SH-SY5Y (cell line): ENCODE measurements around the gene MED4.

Experiments
- GATA2 ChIP-seq: IDR thresholded peaks from 2 replicates; pipeline ENCODE4 v1.6.1; 2011; ENCODE audit warnings: mild to moderate bottlenecking, low read depth, low read length
- GATA3 ChIP-seq: IDR thresholded peaks from 2 replicates; pipeline ENCODE4 v1.6.1; 2011; ENCODE audit warnings: low read depth, mild to moderate bottlenecking, low read length, moderate library complexity

DNA sequence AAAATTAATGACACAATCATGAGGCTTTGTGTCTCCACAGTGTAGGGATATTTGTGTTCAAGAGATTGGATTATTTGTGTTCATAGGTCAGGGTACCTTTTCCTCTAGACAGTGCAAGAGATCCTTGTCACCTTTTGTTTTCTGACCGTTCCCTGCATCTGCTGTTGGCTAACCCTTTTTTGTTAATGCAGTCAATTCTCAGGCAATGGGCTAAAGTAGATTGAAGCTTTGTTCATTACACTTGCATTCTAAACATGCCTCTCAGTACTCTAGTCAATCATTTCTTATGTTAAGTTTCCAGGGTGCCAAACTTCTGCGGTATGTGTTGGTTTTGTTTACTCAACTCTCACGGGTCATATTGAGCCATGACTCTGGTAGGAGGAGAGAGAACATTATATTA is 1.8 kb upstream of the MED4 start:
- TF ChIP-seq GATA3 (no peak), GATA2 (no peak)
